ENCODE data around the gene NPHP3.
A peak's percentile ranks its signal among the peaks of the same experiment; 100 is the strongest.

Gene NPHP3

GRCh38 chr3:132682201-132682600, 40.0 kb downstream of the NPHP3 start:
- no peak for DNase-seq

GRCh38 chr3:132681421-132681820, 40.8 kb downstream of the NPHP3 start:
- DNase-seq = no peak

GRCh38 chr3:132679911-132680310, 42.3 kb downstream of the NPHP3 start:
- no peak for DNase-seq

GRCh38 chr3:132675408-132675807, 46.8 kb downstream of the NPHP3 start:
- DNase-seq = no peak

GRCh38 chr3:132669256-132669777, 52.9 kb downstream of the NPHP3 start:
- no peak for DNase-seq

GRCh38 chr3:132665230-132665745, 56.9 kb downstream of the NPHP3 start:
- DNase-seq = no peak

- no peak for DNase-seq
Measured at GRCh38 chr3:132662212-132662611, 60.0 kb downstream of the NPHP3 start.

GRCh38 chr3:132661101-132661500, 61.1 kb downstream of the NPHP3 start:
- no peak for DNase-seq

GRCh38 chr3:132660811-132661070, 61.5 kb downstream of the NPHP3 start:
- no peak for DNase-seq

GRCh38 chr3:132660052-132660810, 62.0 kb downstream of the NPHP3 start, which contains the start of gene UBA5:
TSS of gene UBA5 (plus strand) at chr3:132660329. CDS start at chr3:132660538, 209 bp downstream.
- peak; percentile 32 for DNase-seq

GRCh38 chr3:132659365-132660051, 62.7 kb downstream of the NPHP3 start, which contains the start of gene ACAD11:
TSS of gene ACAD11 (minus strand) at chr3:132659809. CDS start at chr3:132659751, 58 bp downstream.
- DNase-seq = peak; percentile 33

GRCh38 chr3:132659000-132659364, 63.2 kb downstream of the NPHP3 start:
- DNase-seq = no peak

- no peak for DNase-seq
Measured at GRCh38 chr3:132657869-132658747, 64.1 kb downstream of the NPHP3 start.

GRCh38 chr3:132655471-132655870, 66.7 kb downstream of the NPHP3 start:
- no peak for DNase-seq

GRCh38 chr3:132654721-132655120, 67.5 kb downstream of the NPHP3 start:
- DNase-seq = no peak

GRCh38 chr3:132654190-132654589, 68.0 kb downstream of the NPHP3 start:
- DNase-seq = no peak

GRCh38 chr3:132652640-132653270, 69.5 kb downstream of the NPHP3 start:
- DNase-seq = no peak

- no peak for DNase-seq
Measured at GRCh38 chr3:132650153-132650552, 72.1 kb downstream of the NPHP3 start.

GRCh38 chr3:132645058-132645457, 77.2 kb downstream of the NPHP3 start:
- DNase-seq = no peak

- DNase-seq = no peak
Measured at GRCh38 chr3:132643366-132643765, 78.8 kb downstream of the NPHP3 start.

- DNase-seq = no peak
Measured at GRCh38 chr3:132642539-132642847, 79.7 kb downstream of the NPHP3 start.

GRCh38 chr3:132641837-132642538, 80.2 kb downstream of the NPHP3 start:
- DNase-seq = no peak
